Stimulated activated CD8-positive, alpha-beta memory T cell treated with anti-CD3 and anti-CD28 coated beads, Interleukin-7, amount 100 ng/mL, for 4 hours (primary cell): ENCODE measurements around the gene FSTL3.
A peak's percentile ranks its signal among the peaks of the same experiment; 100 is the strongest.

Source experiments
- DNase-seq, 2 donors: peaks; one replicate each; pipeline ENCODE4 v3.0.0-alpha.2; 2020; ENCODE audit warnings: low read depth in 2 of 2

FSTL3 gene

DNA sequence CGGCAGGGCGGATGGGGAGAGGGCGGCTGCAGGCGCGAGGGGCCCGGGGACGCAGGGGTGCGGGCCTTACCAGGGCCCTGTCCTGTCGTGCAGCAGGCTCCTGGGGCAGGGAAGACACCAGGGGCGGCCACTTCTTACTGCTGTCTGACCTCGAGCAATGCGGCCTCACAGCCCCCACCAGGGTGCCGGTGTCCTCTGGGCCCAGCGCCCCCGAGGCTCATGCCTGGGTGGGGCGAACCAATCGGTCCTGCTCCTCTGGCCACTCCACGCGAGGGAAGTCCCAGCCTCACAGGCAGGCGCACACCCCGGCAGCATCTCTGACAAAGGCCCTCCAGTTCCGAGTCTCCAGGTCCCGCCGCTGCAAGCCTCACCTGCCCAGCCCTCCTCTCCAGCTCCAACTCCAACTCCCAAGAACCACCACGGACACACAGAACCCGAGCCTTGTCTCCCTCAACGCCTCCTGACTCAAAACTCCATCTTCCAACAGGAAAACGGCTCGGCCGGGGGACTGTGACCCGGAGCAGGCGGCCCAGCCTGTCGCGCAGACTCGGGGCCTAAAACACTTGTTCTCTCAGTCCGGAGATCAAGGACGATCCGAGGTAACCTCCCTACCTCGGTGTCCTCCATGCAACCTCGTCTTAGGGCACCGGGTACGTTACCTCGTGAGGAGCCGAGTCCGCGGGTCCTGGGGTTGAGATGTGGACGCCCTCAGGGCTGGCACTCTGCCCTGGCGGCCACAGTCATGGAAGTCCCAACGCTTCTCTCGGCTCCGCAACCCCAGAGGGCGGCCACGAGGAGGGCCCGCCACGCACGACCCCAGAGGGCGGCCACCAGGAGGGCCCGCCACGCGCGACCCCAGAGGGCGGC is 30.0 kb upstream of the FSTL3 start:
- DNase-seq: no peak

DNA sequence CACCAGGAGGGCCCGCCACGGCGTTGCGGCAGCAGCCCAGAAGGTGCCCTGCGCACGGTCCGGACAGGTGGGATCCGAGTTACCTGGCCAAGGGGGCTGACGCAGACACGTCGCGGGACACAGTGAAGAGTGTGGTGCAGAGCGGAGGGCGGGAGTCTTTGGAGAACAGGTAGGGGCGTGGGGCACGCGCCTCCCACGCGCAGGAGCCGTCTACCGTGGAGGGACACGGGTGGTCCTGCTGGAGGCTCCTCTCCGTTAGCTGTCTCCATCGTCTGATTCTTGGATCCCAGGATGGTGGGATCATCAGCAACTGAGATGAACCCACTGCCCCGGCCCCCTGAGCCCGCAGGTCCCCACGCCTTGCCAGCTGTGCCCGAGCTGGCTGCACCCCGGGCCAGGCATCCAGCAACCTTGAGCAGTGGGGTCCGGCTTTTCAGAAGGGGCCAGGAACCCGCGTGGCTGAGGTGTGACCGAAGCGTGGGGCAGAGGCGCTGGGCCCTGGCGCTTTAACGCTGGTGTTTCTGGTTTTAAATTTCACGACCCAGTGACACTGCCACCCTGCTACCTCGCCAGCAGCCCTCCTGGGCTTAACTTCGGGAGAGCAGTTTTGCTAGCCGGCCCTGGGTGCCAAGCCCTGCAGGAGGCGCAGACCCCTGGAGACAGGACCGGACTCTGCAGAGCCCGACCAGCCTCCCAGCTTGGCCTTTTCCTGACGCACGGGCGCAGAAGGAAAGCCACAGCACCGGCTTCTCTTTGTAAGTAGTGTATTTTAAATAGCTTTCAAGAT is 29.2 kb upstream of the FSTL3 start:
- no peak for DNase-seq

DNA sequence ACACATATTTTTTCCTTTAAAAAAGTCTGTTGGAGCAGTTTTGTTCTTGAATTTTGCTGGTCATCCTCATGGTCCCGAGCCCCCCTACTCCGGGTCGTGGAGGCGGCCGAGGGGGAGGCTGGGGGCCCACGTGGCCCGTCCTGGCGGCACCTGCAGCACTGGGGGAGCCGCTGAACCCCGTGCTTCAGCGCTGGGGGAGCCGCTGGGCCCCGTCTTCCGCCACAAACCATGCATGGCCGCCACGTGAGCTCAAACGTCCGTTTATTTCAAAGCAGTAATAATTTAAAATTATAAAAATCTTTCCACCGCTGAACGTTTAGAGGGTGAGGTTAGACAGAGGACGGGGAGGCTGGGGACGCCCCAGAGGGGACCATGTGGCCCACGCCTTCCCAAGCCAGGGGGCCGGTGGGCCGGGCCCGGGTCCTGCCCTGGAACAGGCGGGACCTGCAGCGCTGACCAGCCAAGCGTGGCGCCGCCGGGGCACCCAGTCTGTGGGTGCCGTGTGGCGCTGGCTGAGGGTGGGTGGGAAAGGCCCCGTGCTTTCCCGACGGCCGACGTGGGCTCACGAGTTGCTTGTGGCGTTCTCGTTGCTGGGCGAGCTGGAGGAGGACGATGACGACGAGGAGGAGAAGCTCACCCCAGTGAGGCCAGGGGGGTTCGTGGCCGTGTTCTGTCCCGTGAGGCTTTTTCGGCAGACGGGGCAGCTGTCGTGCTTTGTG is 28.5 kb upstream of the FSTL3 start:
- DNase-seq: no peak

DNA sequence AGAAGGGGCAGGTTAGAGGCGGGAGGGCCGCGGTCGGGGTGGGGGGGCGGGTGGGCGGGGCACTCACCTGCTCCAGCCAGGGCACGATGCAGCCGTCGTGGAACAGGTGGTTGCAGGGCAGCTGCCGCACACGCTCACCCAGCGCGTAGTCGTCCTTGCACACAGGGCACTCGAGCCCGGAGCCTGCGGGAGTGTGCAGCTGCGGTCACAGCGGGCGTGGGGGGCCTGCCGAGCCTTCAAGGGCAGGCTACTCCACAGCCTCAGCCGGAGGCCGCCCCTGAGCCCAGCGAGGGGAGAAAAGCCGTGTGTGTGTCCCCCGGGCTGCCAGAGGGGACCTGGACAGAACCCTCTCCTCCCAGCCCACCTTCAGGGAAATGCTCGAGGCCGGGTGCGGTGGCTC is 27.9 kb upstream of the FSTL3 start:
- DNase-seq: no peak

DNA sequence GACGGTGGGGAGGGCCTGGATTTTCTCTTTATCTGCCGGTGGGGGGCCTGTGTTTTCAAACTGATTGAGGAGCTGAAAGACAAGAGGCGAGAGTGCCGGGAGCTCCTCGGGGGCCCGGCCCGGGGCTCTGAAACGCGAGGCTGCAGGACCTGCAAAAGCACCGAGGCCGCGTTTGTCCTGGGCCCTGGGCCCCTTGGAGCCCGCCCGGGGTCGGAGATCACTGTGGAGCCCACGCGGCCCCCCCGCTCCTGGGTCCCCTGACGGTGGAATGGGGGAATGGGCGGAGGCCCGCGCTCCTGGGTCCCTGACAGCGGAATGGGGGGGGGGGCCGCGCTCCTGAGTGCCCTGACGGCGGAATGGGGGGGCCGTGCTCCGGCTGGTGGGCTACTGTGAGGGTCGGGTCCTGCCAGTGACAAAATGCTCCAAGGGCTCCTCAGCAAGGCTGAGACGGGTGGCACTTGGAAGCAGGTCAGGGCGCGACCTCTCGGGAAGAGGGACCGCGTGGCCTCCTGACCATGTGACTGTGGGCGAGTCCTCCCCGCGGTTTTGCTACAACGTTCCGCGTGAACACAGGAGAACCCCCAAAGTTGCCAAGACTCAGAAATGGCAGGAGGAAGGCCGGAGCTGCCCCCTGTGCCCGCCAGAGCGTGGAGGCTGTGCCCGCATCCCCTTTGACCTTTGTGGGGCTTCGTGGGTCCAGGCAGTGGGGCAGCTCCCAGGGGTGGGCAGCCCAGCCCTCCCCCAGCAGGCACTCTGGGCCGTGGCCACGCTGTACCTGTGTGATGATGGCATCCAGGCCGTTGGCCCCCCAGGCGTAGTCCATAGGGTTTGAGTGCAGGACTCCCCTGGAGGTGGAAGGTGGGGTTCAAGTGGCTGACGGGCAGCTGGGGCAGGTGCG is 27.0 kb upstream of the FSTL3 start:
- no peak for DNase-seq

DNA sequence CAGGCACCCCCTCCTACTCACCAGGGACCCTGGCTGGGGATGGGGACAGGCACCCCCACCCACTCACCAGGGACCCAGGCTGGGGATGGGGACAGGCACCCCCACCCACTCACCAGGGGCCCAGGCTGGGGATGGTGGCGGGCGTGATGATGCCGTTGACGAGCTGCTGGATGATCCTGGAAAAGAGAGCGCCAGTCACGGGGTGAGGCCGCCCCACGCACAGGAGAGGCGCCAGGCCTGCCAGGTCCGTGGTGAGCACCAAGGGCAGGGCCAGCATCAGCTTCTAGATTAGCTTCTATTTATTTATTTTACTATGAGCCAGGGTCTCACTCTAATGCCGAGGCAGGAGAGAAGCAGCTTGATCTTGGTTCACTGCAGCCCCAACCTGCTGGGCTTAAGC is 26.1 kb upstream of the FSTL3 start:
- DNase-seq: no peak

DNA sequence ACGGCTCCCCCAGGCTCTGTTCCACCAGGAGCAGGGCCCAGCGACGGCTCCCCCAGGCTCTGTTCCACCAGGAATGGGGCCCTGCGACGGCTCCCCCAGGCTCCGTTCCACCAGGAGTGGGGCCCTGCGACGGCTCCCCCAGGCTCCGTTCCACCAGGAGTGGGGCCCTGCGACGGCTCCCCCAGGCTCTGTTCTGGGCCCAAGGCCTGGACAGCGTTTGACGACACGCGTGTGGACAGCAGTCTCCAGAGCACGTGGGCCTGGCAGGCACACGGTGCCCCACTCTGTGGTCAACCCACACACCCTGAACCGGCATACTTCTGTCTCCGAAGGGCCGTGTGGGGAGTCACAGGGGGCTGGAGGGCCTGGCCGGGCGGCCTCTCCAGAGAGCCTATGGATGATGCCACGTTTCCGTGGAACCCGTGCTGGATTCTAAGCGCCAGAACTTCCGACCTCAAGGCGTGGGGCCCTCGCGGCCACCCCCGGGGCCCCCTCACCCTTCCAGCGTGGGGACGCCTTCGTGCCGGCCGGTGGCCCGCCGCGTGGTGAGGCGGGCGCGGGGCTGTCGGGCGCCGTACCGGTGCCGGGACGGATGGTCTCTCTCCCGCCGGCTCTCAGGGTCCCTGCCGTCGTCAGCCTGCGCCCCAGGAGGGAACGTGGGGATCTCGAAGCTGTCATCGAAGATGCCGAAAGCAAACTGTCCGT is 24.9 kb upstream of the FSTL3 start:
- DNase-seq: no peak

DNA sequence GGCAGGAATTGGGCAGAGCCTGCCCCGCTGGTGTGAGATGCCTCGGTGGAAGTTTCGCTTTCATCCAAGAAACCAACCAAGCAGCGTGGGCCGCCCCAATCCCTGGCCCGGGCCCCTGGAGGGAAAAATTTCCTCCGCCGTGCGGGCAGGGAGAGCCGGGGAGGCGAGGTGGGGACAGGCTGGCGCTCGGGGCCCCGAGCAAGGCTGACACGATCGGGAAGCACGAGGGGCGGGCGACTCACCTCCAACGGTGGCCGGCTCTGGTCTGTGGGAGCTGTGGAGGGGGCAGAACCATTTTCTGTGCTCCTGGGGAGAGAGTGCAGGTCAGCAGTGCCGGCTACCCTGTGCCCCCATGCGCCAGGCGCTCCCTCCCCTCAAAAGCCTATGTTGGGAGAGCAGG is 24.2 kb upstream of the FSTL3 start:
- DNase-seq: no peak

DNA sequence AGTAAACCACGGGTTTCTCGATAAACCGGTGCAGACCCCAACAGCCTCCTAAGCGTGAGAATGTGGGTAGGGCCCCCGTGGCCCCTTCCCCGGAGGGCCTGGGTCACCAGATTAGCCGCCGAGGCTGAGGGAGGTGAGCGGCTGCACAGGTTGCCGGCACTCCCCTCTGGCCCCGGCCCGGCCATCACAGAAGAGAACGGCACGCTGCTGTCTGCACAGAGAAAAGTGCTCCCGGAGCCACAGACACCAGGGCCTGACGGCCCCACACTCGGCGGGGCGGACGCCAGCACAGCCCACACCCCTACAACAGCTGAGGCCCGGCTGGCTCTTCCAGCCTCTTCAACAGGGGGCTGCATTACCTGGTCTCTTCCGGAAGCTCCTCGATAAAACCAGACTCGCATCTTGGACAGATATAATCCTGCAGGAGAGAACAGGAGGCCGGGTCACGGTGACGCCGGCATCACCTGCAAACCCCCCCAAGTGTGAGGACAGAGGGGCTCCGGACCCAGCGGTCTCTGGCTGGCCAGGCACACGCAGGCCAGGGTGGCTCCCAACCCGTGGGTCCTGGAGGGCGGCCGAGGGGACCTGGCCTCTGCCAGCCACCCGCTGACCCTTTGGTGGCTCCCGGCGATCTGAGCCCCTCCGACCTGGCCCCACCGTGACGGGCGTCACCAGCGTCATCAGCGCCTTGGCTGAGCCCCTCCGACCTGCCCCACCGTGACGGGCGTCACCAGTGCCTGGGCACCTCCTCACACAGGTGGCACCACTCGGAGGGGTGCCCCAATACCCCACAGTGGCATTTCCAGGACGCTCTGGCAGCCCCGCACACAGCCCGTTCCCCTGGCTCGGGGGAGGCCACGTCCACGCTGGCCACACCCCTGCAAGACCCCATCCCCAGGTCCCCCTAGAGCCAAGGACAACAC is 23.5 kb upstream of the FSTL3 start:
- no peak for DNase-seq

DNA sequence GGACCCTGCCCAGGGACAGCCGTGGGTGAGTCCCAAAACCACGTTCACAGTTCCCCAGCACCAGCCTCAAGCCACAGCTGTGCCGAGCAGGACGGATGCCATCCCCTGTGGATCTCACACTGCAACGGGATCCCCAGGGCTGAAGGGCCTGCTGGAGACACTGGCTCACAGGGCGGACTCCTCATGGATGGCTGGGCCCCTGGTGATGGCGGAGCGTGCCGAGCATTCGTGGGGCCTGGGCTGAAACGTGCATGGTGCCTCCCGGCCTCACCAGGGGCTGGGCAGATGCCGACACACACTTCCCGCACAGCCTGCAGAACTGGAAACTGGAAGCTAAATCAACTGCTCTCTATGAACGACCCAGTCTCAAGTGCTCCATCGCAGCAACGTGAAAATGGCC is 22.8 kb upstream of the FSTL3 start:
- DNase-seq: no peak

DNA sequence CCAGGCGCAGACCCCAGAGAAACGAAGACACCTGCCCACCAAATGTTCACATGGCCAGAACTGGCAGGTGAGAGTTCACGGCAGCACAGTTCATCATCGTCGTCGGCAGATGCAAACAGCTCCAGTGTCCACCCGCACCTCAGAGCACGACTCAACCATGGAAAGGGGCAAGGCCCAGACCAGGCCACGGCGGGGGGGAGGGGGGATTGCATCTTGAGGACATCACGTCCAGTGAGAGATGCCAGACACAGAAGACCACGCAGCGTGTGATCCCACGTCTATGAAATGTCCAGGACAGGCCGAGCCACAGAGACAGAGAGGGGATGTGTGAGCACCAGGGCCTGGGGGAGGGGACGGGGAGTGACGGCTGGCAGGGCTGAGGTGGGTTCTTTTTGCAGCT is 20.5 kb upstream of the FSTL3 start:
- no peak for DNase-seq

DNA sequence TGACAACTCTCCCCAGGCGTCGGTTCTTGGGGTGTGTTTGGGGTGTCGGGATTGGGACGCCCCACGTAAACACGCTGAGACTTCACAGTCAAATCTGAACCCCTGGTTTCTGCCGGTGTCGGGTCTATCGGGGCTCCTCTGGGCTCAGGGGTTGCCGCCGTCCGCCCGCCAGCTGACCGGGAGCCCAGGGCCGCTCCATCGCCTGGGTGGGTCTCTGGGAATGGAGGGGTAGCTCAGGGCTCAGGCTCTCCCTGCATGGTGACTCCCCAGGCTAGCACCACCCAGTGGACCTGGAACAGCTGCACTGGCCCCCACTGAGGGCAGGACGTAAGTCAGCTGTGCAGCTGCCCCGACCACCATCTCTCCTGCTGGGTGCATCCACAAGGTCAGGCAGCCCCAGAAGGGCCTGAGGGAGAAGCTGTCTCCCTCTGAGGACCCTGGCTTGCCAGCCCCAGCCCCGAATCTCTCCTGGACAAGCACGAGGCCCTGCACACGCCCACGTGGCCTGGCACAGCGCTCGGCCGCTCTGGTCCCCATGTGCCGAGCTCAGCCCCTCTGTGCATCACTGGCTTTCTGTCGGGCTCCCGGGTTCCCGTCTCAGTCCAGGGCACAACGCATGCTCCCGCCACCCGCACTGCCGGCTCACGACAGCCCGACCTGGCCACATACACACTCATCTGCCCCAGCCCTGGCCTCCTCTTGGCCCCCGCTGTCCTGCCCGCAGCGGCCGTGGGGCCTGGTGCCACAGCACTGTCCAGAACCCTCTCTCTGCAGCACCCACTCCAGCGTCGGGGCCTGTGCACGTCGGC is 19.2 kb upstream of the FSTL3 start:
- no peak for DNase-seq

DNA sequence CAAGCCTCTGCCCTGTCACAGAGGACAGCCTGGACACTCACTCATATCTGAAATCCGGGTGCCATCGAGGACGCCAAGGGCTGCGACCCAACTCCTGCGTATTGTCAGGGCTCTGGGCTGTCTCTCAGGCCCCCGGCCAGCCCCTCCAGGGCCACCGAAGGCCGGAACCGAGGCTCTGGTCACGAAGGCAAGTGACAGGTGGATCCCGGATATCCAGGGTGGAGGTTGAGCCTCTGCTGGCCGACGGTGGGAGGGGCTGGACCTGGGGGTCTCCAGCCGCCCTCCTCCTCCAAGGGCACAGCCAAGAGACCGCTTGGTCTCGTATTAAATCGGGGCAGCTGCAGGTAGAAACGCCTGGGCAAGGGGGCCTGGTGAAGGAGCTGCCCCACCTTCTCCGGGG is 18.6 kb upstream of the FSTL3 start:
- DNase-seq: no peak

DNA sequence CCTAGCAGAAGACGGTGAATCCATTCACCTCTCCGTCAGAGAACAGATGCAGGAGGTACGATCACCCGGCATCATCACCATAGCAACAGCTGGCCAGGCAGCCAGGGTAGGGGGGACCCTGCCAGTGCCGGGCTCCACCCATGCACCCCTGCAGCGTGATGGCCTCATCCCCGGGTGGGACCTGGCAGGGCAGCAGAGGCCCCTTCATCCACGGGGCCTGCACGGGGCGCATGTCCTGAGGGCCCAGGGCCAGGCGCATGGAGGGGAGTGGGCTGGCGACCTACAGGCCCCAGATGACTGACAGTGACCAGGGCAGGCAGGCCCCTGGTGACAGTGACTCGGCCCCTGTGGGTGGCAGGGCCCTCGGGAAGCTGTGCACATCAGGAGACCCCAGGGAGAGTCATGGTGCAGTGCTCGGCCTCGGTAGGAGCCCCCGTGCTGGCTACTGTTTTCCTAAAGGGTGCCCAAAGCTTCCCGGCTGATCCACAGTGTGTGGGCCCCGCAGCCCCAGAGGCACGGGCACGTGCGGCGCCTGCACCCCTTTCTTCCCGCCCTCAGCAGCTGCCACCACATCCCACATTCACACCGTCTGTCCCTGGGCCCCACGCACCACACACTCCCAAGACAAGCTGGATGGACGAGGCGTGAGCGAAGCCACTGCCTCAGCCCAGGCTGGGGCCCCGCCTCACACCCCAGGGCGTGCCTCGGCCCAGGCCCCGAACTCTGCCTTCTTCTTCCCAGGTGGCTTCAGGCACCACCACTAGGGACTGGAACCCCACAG is 17.9 kb upstream of the FSTL3 start:
- DNase-seq: no peak

DNA sequence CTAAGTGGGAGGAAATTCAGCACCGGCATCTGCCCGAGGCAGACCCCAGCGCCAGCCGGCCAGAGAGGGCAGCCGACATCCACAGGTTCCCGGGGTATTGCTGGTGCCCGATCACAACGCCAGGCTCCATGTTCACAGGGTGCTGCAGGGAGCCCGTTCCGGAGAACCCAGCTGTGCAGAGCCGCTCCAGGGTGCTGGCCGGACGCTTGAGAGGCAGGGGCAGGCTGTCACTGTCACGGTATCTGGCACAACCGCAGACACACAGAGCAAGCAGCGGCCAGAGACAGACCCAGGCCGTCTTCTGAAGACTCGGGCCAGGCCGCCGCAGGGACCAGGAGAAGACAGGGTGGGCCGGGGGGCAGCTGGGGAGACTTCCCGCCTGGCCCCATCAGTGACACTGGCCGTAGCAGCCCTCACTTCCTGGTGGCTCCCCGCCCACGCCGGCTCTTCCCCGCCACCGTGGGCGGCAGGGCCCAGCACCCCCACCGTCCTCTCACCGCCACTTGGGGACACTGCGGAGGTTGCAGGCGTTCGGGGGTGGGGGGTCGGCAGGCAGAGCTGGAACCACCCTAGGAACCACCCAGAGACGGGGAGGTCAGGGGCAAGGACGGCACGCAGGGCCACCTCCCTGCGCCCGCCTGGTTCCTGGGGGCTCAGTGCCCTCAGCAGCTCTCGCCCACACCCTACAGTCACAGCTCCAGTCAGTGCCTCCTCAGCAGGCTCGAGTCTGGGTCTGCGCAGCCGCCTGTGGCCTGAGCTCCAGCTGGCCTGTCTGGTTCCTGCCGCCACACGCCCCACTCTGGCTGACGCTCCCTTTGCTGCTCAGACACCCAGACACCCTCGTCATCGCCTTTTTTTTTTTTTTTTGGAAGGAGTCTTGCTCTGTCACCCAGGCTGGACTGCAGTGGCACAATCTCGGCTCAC is 17.0 kb upstream of the FSTL3 start:
- peak in 1 of 2 donors; percentile 59 for DNase-seq

DNA sequence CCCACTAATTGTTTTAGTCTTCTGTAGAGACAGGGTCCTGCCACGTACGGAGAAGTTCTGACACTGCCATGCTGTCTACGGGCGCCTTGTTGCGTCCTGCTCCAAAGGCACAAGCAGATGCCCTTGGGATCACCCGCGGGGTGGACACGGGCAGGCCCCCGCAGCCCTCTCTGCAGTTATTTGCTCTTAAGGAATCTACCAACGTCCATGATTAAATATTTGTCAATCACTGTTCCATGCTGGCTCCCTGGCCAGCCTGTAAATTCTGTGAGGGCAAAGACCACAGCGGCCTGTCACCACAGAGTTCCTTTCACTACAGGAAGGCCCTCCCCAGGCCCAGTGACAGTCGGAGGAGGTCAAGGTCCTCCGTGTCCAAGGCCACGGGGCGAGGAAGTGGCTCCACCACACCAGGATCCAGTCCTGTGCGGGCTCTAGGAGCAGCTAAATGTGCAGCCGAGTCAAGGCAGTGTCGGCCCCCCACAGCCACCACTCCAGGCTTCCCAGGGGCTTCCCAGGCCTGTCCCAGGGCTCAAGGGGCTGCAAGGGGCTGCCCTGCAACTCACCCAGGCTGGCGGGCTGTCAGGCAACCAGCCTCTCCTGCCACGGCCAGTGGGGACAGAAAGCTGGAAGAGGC is 15.3 kb upstream of the FSTL3 start:
- DNase-seq: no peak
